Measurements from ENCODE around the gene TVP23A. TPM values are rescaled to one million over a fixed set of nuclear protein-coding genes. Genes with fewer than 3 reads are reported as not detected.
"Not testable (repeated sequence)": the region's sequence is repeated elsewhere in the genome, so short reads cannot be mapped to it uniquely, and the experiment has no call there.

TVP23A gene
- total and polyA plus RNA-seq, 8 donors, result 0.05 to 0.34 (median 0.16) TPM; not detected in 3

DNA sequence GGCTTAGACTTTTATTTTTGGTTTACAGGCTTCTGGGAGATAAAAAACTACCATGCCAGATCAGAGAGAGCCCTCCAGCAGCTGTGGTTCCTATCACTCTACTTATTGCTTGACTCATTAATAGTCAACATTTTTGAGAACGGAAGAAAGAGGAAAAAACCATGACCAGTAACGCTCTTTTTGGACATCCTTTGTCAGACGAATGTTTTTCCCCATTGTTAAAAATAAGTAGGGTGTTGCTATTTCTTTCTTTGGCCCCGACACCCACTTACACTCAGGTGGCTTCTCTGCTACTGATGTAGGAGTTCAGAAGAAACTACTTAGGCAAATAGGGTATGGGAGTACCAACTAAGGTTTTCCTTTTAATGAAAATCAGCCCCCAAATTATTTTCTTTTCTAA, 27.5 kb downstream of the TVP23A start:
- TF ChIP-seq, protein P1, sequence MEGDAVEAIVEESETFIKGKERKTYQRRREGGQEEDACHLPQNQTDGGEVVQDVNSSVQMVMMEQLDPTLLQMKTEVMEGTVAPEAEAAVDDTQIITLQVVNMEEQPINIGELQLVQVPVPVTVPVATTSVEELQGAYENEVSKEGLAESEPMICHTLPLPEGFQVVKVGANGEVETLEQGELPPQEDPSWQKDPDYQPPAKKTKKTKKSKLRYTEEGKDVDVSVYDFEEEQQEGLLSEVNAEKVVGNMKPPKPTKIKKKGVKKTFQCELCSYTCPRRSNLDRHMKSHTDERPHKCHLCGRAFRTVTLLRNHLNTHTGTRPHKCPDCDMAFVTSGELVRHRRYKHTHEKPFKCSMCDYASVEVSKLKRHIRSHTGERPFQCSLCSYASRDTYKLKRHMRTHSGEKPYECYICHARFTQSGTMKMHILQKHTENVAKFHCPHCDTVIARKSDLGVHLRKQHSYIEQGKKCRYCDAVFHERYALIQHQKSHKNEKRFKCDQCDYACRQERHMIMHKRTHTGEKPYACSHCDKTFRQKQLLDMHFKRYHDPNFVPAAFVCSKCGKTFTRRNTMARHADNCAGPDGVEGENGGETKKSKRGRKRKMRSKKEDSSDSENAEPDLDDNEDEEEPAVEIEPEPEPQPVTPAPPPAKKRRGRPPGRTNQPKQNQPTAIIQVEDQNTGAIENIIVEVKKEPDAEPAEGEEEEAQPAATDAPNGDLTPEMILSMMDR (IDR thresholded peaks at IDR 0.05), result no peak
- no peak overlapping the region for H3K4me3 ChIP-seq
- intact Hi-C loops (cut with DNase I), result no loop called here
- H3K4me1 ChIP-seq, result no peaks in the 10 kb centered on the region
- DNase-seq (no peak), FAIRE-seq (no peak), ATAC-seq (no peak)
- H3K27ac ChIP-seq, result no peak overlapping the region
- WGBS, 2 donors, result 87 to 92% methylated on average over 4 of the region's 4 CpGs
- no peaks in the 10 kb centered on the region for H3K27me3 ChIP-seq
- no peaks in the 10 kb centered on the region for H3K9me3 ChIP-seq
- no peaks in the 10 kb centered on the region for H3K36me3 ChIP-seq

GRCh38 chr16:10788630-10789029, 30.0 kb downstream of the TVP23A start:
- DNase-seq; FAIRE-seq; ATAC-seq; H3K9me3 ChIP-seq; H3K27me3 ChIP-seq; H3K36me3 ChIP-seq; H3K4me3 ChIP-seq; H3K27ac ChIP-seq; H3K4me1 ChIP-seq; intact Hi-C loops (cut with DNase I): not testable (repeated sequence)
- WGBS, 2 donors, result 74 to 86% methylated on average over 4 of the region's 4 CpGs

GRCh38 chr16:10787304-10787703, 31.3 kb downstream of the TVP23A start:
- no peak for FAIRE-seq
- 90 to 92% methylated on average over 5 of the region's 5 CpGs for WGBS, 2 donors
- TF ChIP-seq, protein P1 (IDR thresholded peaks at IDR 0.05), result no peak
- no peaks in the 10 kb centered on the region for H3K36me3 ChIP-seq
- H3K27me3 ChIP-seq, result no peaks in the 10 kb centered on the region
- no peak for ATAC-seq
- H3K4me3 ChIP-seq, result no peak overlapping the region
- H3K4me1 ChIP-seq, result no peaks in the 10 kb centered on the region
- H3K9me3 ChIP-seq, result no peaks in the 10 kb centered on the region
- no peak for DNase-seq
- H3K27ac ChIP-seq, result no peak overlapping the region
- intact Hi-C loops (cut with DNase I), result no loop called here

DNA sequence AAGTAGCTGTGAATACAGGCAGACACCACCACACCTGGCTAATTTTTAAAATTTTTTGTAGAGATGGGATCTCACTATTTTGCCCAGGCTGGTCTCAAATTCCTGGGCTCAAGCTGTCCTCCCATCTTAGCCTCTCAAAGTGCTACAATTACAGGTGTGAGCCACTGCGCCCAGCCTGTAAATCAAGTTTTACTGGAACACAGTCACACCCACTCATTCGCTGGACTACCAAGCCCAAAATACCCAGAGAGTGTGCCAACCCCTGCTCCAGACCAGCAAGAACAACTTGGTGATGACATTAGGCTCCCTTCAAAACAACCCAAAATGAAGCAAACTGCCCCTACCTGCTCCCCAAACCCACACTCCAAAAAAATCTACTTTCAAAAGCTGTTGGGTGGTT, 36.0 kb downstream of the TVP23A start:
- Histone ChIP-seq H3K9me3 (no peaks in the 10 kb centered on the region), H3K27me3 (no peaks in the 10 kb centered on the region), H3K4me3 (no peak overlapping the region), H3K4me1 (no peaks in the 10 kb centered on the region), H3K27ac (no peak overlapping the region), H3K36me3 (no peaks in the 10 kb centered on the region)
- 85 to 93% methylated on average over 2 of the region's 2 CpGs for WGBS, 2 donors
- intact Hi-C loops (cut with DNase I), result no loop called here
- DNase-seq (no peak), FAIRE-seq (no peak), ATAC-seq (no peak)
- TF ChIP-seq, protein P1 (IDR thresholded peaks at IDR 0.05), result no peak

GRCh38 chr16:10780628-10781027, 38.0 kb downstream of the TVP23A start:
- intact Hi-C loops (cut with DNase I), result no loop called here
- Histone ChIP-seq H3K4me1 (no peaks in the 10 kb centered on the region), H3K9me3 (no peaks in the 10 kb centered on the region), H3K36me3 (no peaks in the 10 kb centered on the region), H3K27me3 (no peaks in the 10 kb centered on the region), H3K4me3 (no peak overlapping the region), H3K27ac (no peak overlapping the region)
- TF ChIP-seq, protein P1 (IDR thresholded peaks at IDR 0.05), result no peak
- no peak for ATAC-seq
- no peak for DNase-seq
- WGBS, 2 donors, result 86 to 92% methylated on average over 4 of the region's 4 CpGs
- FAIRE-seq, result no peak

GRCh38 chr16:10779908-10780307, 38.7 kb downstream of the TVP23A start:
- H3K9me3 ChIP-seq; H3K27ac ChIP-seq; ATAC-seq; H3K4me3 ChIP-seq; intact Hi-C loops (cut with DNase I); H3K27me3 ChIP-seq; H3K4me1 ChIP-seq; DNase-seq; H3K36me3 ChIP-seq; FAIRE-seq: not testable (repeated sequence)
- WGBS, 2 donors, result 93 to 99% methylated on average over 6 of the region's 6 CpGs
